ENCODE data around the gene AGAP2.

- TF ChIP-seq EP300 (IDR thresholded peaks at IDR 0.05) (no peak), POLR2AphosphoS5 (IDR thresholded peaks at IDR 0.05) (no peak), CTCF (IDR thresholded peaks at IDR 0.05) (no peak), POLR2A (IDR thresholded peaks at IDR 0.05) (no peak)
These were observed 20.2 kb upstream of the AGAP2 start for GRCh38 chr12:57758552-57759359.
